Measurements from ENCODE around the gene OR51A7. TPM values are rescaled to one million over a fixed set of nuclear protein-coding genes. Genes with fewer than 3 reads are reported as not detected.

OR51A7 gene
- total RNA-seq, 2 experiments from 2014 or later = not detected

- ATAC-seq (ENCODE audit: poor library complexity) (no peak), DNase-seq (no peak)
- ChIA-PET CTCF (no interaction called here), POLR2A (no interaction called here)
- Mint-ChIP-seq H3K36me3 (ENCODE audit: low read depth) (no peaks in the 10 kb centered on the region), H3K27ac (no peak overlapping the region), H3K9me3 (no peaks in the 10 kb centered on the region), H3K4me3 (no peak overlapping the region), H3K4me1 (ENCODE audit: low read depth) (no peaks in the 10 kb centered on the region), H3K27me3 (no peaks in the 10 kb centered on the region)
- intact Hi-C loops (cut with DNase I, micrococcal nuclease) = no loop called here
- Histone ChIP-seq H3K36me3 (ENCODE audit: insufficient read depth, low read length) (no peaks in the 10 kb centered on the region), H3K27ac (ENCODE audit: low read depth in 1 of 2, low read length in 2 of 2) (no peak overlapping the region), H3K4me1 (ENCODE audit: insufficient read depth, low read length) (no peaks in the 10 kb centered on the region), H3K27me3 (ENCODE audit: control insufficient read depth in 1 of 2, insufficient read depth in 2 of 2, low read length in 2 of 2) (no peaks in the 10 kb centered on the region), H3K9me3 (ENCODE audit: control insufficient read depth in 1 of 2, insufficient read depth in 1 of 2, low read length in 2 of 2) (no peaks in the 10 kb centered on the region), H3K4me3 (ENCODE audit: low read length) (no peak overlapping the region)
- no peak for TF ChIP-seq CTCF (IDR thresholded peaks at IDR 0.05)
These were observed 17.4 kb upstream of the OR51A7 start for GRCh38 chr11:4886186-4886585.

- Histone ChIP-seq H3K9me3 (ENCODE audit: control insufficient read depth in 1 of 2, insufficient read depth in 1 of 2, low read length in 2 of 2) (no peaks in the 10 kb centered on the region), H3K4me1 (ENCODE audit: insufficient read depth, low read length) (no peaks in the 10 kb centered on the region), H3K27me3 (ENCODE audit: control insufficient read depth in 1 of 2, insufficient read depth in 2 of 2, low read length in 2 of 2) (no peaks in the 10 kb centered on the region), H3K4me3 (ENCODE audit: low read length) (no peak overlapping the region), H3K36me3 (ENCODE audit: insufficient read depth, low read length) (no peaks in the 10 kb centered on the region), H3K27ac (ENCODE audit: low read depth in 1 of 2, low read length in 2 of 2) (no peak overlapping the region)
- no peak for TF ChIP-seq CTCF (IDR thresholded peaks at IDR 0.05)
- no peaks in the 10 kb centered on the region for H3K4me1 Mint-ChIP-seq (ENCODE audit: low read depth)
- no peak overlapping the region for H3K4me3 Mint-ChIP-seq
- intact Hi-C loops (cut with DNase I, micrococcal nuclease) = no loop called here
- POLR2A ChIA-PET = no interaction called here
- DNase-seq = no peak
- H3K9me3 Mint-ChIP-seq = no peaks in the 10 kb centered on the region
- CTCF ChIA-PET = no interaction called here
- H3K27ac Mint-ChIP-seq = no peak overlapping the region
- no peaks in the 10 kb centered on the region for H3K27me3 Mint-ChIP-seq
- H3K36me3 Mint-ChIP-seq (ENCODE audit: low read depth) = no peaks in the 10 kb centered on the region
- ATAC-seq (ENCODE audit: poor library complexity) = no peak
These were observed 16.0 kb upstream of the OR51A7 start for GRCh38 chr11:4887591-4887990.

GRCh38 chr11:4890279-4890678 is 13.3 kb upstream of the OR51A7 start:
- Histone ChIP-seq H3K4me1 (ENCODE audit: insufficient read depth, low read length) (no peaks in the 10 kb centered on the region), H3K4me3 (ENCODE audit: low read length) (no peak overlapping the region), H3K27ac (ENCODE audit: low read depth in 1 of 2, low read length in 2 of 2) (no peak overlapping the region), H3K27me3 (ENCODE audit: control insufficient read depth in 1 of 2, insufficient read depth in 2 of 2, low read length in 2 of 2) (no peaks in the 10 kb centered on the region), H3K36me3 (ENCODE audit: insufficient read depth, low read length) (no peaks in the 10 kb centered on the region), H3K9me3 (ENCODE audit: control insufficient read depth in 1 of 2, insufficient read depth in 1 of 2, low read length in 2 of 2) (no peaks in the 10 kb centered on the region)
- ChIA-PET POLR2A (no interaction called here), CTCF (interaction anchor here (1.1 kb wide), 1 partner anchor 177 kb away, joined by 3 read pairs; no protein-coding TSS in a partner anchor)
- H3K4me1 Mint-ChIP-seq (ENCODE audit: low read depth) = no peaks in the 10 kb centered on the region
- H3K4me3 Mint-ChIP-seq = no peak overlapping the region
- H3K9me3 Mint-ChIP-seq = no peaks in the 10 kb centered on the region
- ATAC-seq (ENCODE audit: poor library complexity) = no peak
- H3K27me3 Mint-ChIP-seq = no peaks in the 10 kb centered on the region
- no peak for DNase-seq
- H3K36me3 Mint-ChIP-seq (ENCODE audit: low read depth) = no peaks in the 10 kb centered on the region
- TF ChIP-seq CTCF (IDR thresholded peaks at IDR 0.05) = no peak
- no peak overlapping the region for H3K27ac Mint-ChIP-seq
- intact Hi-C loops (cut with DNase I, micrococcal nuclease) = no loop called here

Measured in CD4-positive, alpha-beta T cell (primary cell).